Suprapubic skin (tissue), 4 donors: ENCODE measurements around the gene DMXL1.

Experiments used
- POLR2A ChIP-seq, 2 donors: fragments of 450-650 bp; IDR thresholded peaks; one replicate each; pipeline ENCODE4 v1.6.1; 2017; ENCODE audit warnings: antibody characterized with exemption in 2 of 2, mild to moderate bottlenecking in 2 of 2, moderate library complexity in 2 of 2
- POLR2AphosphoS5 ChIP-seq, 3 donors: sonication (generic); formaldehyde crosslinking; IDR thresholded peaks; one replicate each; pipeline ENCODE4 v1.6.1; 2017; ENCODE audit warnings: antibody characterized with exemption in 3 of 3
- TF ChIP-seq, protein P1 (sequence below), 2 donors: fragments of 200-600 bp in 1 of 2; fragments of 450-650 bp in 1 of 2; sonication (generic) in 1 of 2; IDR thresholded peaks; one replicate each; pipeline ENCODE4 v1.5.1; 2016 to 2019; ENCODE audit warnings: antibody characterized with exemption in 2 of 2, mild to moderate bottlenecking in 1 of 2, moderate library complexity in 1 of 2

- TF ChIP-seq POLR2AphosphoS5 (IDR thresholded peaks at IDR 0.05) (no peak), POLR2A (IDR thresholded peaks at IDR 0.05) (no peak)
- TF ChIP-seq, protein P1, sequence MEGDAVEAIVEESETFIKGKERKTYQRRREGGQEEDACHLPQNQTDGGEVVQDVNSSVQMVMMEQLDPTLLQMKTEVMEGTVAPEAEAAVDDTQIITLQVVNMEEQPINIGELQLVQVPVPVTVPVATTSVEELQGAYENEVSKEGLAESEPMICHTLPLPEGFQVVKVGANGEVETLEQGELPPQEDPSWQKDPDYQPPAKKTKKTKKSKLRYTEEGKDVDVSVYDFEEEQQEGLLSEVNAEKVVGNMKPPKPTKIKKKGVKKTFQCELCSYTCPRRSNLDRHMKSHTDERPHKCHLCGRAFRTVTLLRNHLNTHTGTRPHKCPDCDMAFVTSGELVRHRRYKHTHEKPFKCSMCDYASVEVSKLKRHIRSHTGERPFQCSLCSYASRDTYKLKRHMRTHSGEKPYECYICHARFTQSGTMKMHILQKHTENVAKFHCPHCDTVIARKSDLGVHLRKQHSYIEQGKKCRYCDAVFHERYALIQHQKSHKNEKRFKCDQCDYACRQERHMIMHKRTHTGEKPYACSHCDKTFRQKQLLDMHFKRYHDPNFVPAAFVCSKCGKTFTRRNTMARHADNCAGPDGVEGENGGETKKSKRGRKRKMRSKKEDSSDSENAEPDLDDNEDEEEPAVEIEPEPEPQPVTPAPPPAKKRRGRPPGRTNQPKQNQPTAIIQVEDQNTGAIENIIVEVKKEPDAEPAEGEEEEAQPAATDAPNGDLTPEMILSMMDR (IDR thresholded peaks at IDR 0.05) = no peak
Observed at GRCh38 chr5:119212026-119212425, 141.1 kb downstream of the DMXL1 start.
